Ishikawa (cell line): Measurements from ENCODE around the gene LRRC4.

ENCODE experiments used
- CEBPB ChIP-seq: IDR thresholded peaks from 2 replicates; pipeline ENCODE4 v1.6.1; 2012
- CREB1 ChIP-seq: IDR thresholded peaks from 2 replicates; pipeline ENCODE4 v1.6.1; 2012; ENCODE audit warnings: low read depth
- EGR1 ChIP-seq: IDR thresholded peaks from 2 replicates; pipeline ENCODE4 v1.6.1; 2012
- EP300 ChIP-seq: IDR thresholded peaks from 2 replicates; pipeline ENCODE4 v1.6.1; 2012; ENCODE audit warnings: borderline replicate concordance
- FOXM1 ChIP-seq: IDR thresholded peaks from 2 replicates; pipeline ENCODE4 v1.6.1; 2012; ENCODE audit warnings: low read depth, borderline replicate concordance
- MAX ChIP-seq: IDR thresholded peaks from 2 replicates; pipeline ENCODE4 v1.6.1; 2012
- NFIC ChIP-seq: IDR thresholded peaks from 2 replicates; pipeline ENCODE4 v1.6.1; 2012
- RAD21 ChIP-seq: IDR thresholded peaks from 2 replicates; pipeline ENCODE4 v1.6.1; 2012; ENCODE audit warnings: low read depth
- REST ChIP-seq: IDR thresholded peaks from 2 replicates; pipeline ENCODE4 v1.6.1; 2012; ENCODE audit warnings: low read depth, mild to moderate bottlenecking
- TAF1 ChIP-seq: IDR thresholded peaks from 2 replicates; pipeline ENCODE4 v1.6.1; 2012; ENCODE audit warnings: low read depth, mild to moderate bottlenecking
- TCF12 ChIP-seq: IDR thresholded peaks from 2 replicates; pipeline ENCODE4 v1.6.1; 2012; ENCODE audit warnings: low read depth
- TEAD4 ChIP-seq: IDR thresholded peaks from 2 replicates; pipeline ENCODE4 v1.6.1; 2012
- USF1 ChIP-seq: IDR thresholded peaks from 2 replicates; pipeline ENCODE4 v1.6.1; 2012
- YY1 ChIP-seq: IDR thresholded peaks from 2 replicates; pipeline ENCODE4 v1.6.1; 2012; ENCODE audit warnings: low read depth
- ZBTB7A ChIP-seq: IDR thresholded peaks from 2 replicates; pipeline ENCODE4 v1.6.1; 2012; ENCODE audit warnings: low read depth

Gene LRRC4

GRCh38 chr7:127993317-127993716 is 37.9 kb downstream of the LRRC4 start:
- no peak for TF ChIP-seq REST

GRCh38 chr7:127988751-127989150 is 42.5 kb downstream of the LRRC4 start:
- TF ChIP-seq CEBPB (no peak), EGR1 (no peak), NFIC (no peak), MAX (no peak), CREB1 (no peak), TAF1 (no peak), RAD21 (no peak), TCF12 (no peak), REST (no peak), FOXM1 (no peak), YY1 (no peak), USF1 (no peak), ZBTB7A (no peak), EP300 (no peak), TEAD4 (no peak)

DNA sequence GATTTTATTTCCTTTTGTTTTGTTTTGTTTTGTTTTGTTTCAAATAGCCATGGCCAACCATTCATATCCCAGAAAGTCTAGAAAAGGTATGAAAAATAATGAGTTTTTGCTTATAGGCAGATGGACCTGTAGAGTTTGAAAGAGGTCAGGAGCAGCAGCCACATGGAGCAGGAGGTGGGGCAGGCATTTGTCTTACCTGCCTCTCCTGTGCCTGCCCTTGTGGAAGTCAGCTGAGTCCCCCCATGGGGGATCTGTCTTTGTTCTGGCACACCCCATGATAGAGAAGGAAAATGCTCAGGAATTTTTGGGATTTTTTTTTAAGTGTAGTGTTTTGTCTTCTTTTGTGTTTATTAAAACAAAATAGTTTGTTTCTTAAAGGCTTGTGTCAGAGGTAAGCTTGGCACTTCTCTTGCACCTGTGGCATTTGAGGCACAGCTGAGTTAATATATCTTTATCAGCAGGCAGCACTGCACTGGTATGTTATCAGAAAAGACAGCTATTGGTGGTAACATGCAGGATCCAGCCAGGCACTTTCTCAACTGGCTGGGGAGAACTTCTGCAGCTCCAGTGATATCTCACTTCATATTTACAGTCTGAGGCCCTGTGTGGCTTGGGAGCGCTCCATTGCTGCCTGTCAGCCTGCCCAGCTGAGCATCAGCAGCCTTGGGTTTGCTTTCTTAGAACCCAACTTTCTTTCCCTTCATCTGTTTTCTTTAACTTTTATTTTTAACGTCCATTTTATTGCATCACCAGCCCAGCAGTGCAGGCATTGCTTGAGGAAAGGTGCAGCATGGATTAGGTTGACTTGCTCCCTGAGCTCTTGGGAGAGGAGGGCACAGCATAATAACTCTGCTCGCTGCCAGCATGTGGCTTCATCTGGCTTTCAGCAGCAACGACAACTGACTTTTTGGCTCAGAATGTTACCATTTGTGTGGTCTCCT is 44.4 kb downstream of the LRRC4 start:
- TF ChIP-seq EGR1 (no peak), REST (no peak), MAX (no peak), EP300 (no peak), CREB1 (no peak), YY1 (no peak), NFIC (no peak), ZBTB7A (no peak), USF1 (no peak), FOXM1 (no peak), RAD21 (no peak), TCF12 (no peak), TEAD4 (no peak)

DNA sequence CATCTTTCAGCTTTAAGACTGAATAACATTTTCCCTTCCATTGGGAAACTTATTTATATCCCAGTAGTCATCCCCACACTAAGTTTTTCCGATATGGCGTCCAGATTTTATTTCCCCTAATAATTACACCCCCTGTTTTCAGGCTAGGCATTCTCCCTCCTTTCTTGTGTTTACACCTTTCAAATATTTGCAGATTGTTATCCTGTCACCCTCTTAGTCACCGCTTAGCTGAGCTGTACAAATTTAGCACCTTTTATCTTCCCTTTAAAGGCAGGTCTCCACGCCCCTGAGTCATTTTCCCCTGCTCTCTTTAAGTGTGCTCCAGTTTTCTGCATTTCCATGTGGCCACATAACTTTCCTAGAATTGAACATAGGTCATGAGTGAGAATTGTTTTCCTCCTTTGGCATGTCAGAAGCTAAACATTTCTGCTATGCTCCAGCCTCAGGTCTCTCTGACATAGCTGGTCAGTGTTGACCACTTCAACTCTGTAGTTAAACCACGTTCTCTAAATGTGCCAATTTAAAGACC is 47.4 kb downstream of the LRRC4 start:
- no peak for TF ChIP-seq EP300
- no peak for TF ChIP-seq USF1
- TF ChIP-seq REST, result no peak
